ENCODE results near the gene LZTFL1.

The LZTFL1 gene

GRCh38 chr3:45873036-45873435 is 31.1 kb upstream of the LZTFL1 start:
- no peak for DNase-seq (ENCODE audit: extremely low read depth, low read depth)
- H3K4me3 ChIP-seq (replicated peaks; ENCODE audit: low read depth, low read length): no peak overlapping the region
- TF ChIP-seq CTCF (IDR thresholded peaks at IDR 0.05; ENCODE audit: low read depth, low read length, missing control alignments): no peak

- no peak overlapping the region for H3K4me3 ChIP-seq (replicated peaks; ENCODE audit: low read depth, low read length)
- no peak for DNase-seq (ENCODE audit: extremely low read depth, low read depth)
- no peak for TF ChIP-seq CTCF (IDR thresholded peaks at IDR 0.05; ENCODE audit: low read depth, low read length, missing control alignments)
These were observed 30.6 kb upstream of the LZTFL1 start for GRCh38 chr3:45872569-45872968.

- TF ChIP-seq CTCF (IDR thresholded peaks at IDR 0.05; ENCODE audit: low read depth, low read length, missing control alignments): no peak
- no peak for DNase-seq (ENCODE audit: extremely low read depth, low read depth)
- no peak overlapping the region for H3K4me3 ChIP-seq (replicated peaks; ENCODE audit: low read depth, low read length)
These were observed 29.9 kb upstream of the LZTFL1 start for GRCh38 chr3:45871780-45872179.

- TF ChIP-seq CTCF (IDR thresholded peaks at IDR 0.05; ENCODE audit: low read depth, low read length, missing control alignments): no peak
- H3K4me3 ChIP-seq (replicated peaks; ENCODE audit: low read depth, low read length): no peak overlapping the region
- DNase-seq (ENCODE audit: extremely low read depth, low read depth): no peak
These were observed 28.2 kb upstream of the LZTFL1 start for GRCh38 chr3:45870099-45870498.

GRCh38 chr3:45869638-45870037 is 27.7 kb upstream of the LZTFL1 start:
- no peak for DNase-seq (ENCODE audit: extremely low read depth, low read depth)
- no peak for TF ChIP-seq CTCF (IDR thresholded peaks at IDR 0.05; ENCODE audit: low read depth, low read length, missing control alignments)
- no peak overlapping the region for H3K4me3 ChIP-seq (replicated peaks; ENCODE audit: low read depth, low read length)

- H3K4me3 ChIP-seq (replicated peaks; ENCODE audit: low read depth, low read length): no peak overlapping the region
- no peak for TF ChIP-seq CTCF (IDR thresholded peaks at IDR 0.05; ENCODE audit: low read depth, low read length, missing control alignments)
- no peak for DNase-seq (ENCODE audit: extremely low read depth, low read depth)
These were observed 26.7 kb upstream of the LZTFL1 start for GRCh38 chr3:45868650-45869049.

- TF ChIP-seq CTCF (IDR thresholded peaks at IDR 0.05; ENCODE audit: low read depth, low read length, missing control alignments): no peak
- no peak for DNase-seq (ENCODE audit: extremely low read depth, low read depth)
- no peak overlapping the region for H3K4me3 ChIP-seq (replicated peaks; ENCODE audit: low read depth, low read length)
These were observed 26.3 kb upstream of the LZTFL1 start for GRCh38 chr3:45868213-45868612.
